ENCODE measurements around the gene METTL22.

METTL22 gene

GRCh38 chr16:8673611-8674412, 52.3 kb downstream of the METTL22 start:
- TF ChIP-seq CTCF (IDR thresholded peaks at IDR 0.05; ENCODE audit: unreplicated experiment in 3 of 3): no peak

GRCh38 chr16:8674413-8675022, 53.0 kb downstream of the METTL22 start, which contains the start of gene ABAT:
Gene ABAT, plus strand, starts transcription at chr16:8674617. Its CDS starts 61,123 bp downstream, at chr16:8735740.
- Mint-ChIP-seq H3K4me1 (peaks cover 19% of the 10 kb centered on the region), H3K9me3 (no peaks in the 10 kb centered on the region), H3K27ac (peak within 1 kb of the TSS in 1 of 3 experiments; percentile 21), H3K36me3 (ENCODE audit: low read depth) (peaks cover 7% of the 10 kb centered on the region), H3K4me3 (peak within 1 kb of the TSS; percentile 84 to 85 (median 85)), H3K27me3 (ENCODE audit: low read depth) (peaks cover 9% of the 10 kb centered on the region)
- no peak for TF ChIP-seq CTCF (IDR thresholded peaks at IDR 0.05; ENCODE audit: unreplicated experiment in 3 of 3)

More at GRCh38 chr16:8673611-8674412, 52.3 kb downstream of the METTL22 start:
- Mint-ChIP-seq H3K4me3 (peak overlapping the region; percentile 84 to 85 (median 84)), H3K4me1 (peaks cover 19% of the 10 kb centered on the region), H3K27ac (no peak overlapping the region), H3K9me3 (no peaks in the 10 kb centered on the region), H3K36me3 (ENCODE audit: low read depth) (peaks cover 5% of the 10 kb centered on the region), H3K27me3 (ENCODE audit: low read depth) (peaks cover 9% of the 10 kb centered on the region)

GRCh38 chr16:8675183-8676159, 54.0 kb downstream of the METTL22 start:
- peaks cover 14% of the 10 kb centered on the region for H3K36me3 Mint-ChIP-seq (ENCODE audit: low read depth)
- H3K27me3 Mint-ChIP-seq (ENCODE audit: low read depth): peaks cover 9% of the 10 kb centered on the region
- H3K9me3 Mint-ChIP-seq: peaks cover 4% of the 10 kb centered on the region
- peaks cover 19% of the 10 kb centered on the region for H3K4me1 Mint-ChIP-seq
- peak overlapping the region; percentile 84 to 85 (median 84) for H3K4me3 Mint-ChIP-seq
- H3K27ac Mint-ChIP-seq: peak overlapping the region in 1 of 3 experiments; percentile 21
- TF ChIP-seq CTCF (IDR thresholded peaks at IDR 0.05; ENCODE audit: unreplicated experiment in 3 of 3): no peak

- Mint-ChIP-seq H3K36me3 (ENCODE audit: low read depth) (peaks cover 14% of the 10 kb centered on the region), H3K4me1 (peaks cover 19% of the 10 kb centered on the region), H3K27me3 (ENCODE audit: low read depth) (peaks cover 9% of the 10 kb centered on the region), H3K4me3 (peak overlapping the region; percentile 84 to 85 (median 84)), H3K9me3 (peaks cover 4% of the 10 kb centered on the region), H3K27ac (peak overlapping the region in 1 of 3 experiments; percentile 21)
- TF ChIP-seq CTCF (IDR thresholded peaks at IDR 0.05; ENCODE audit: unreplicated experiment in 3 of 3): no peak
Measured at GRCh38 chr16:8676160-8676547, 54.7 kb downstream of the METTL22 start.

- Mint-ChIP-seq H3K27ac (no peak overlapping the region), H3K27me3 (ENCODE audit: low read depth) (peaks cover 9% of the 10 kb centered on the region), H3K4me3 (peak overlapping the region; percentile 26 to 73 (median 40)), H3K9me3 (peaks cover 4% of the 10 kb centered on the region), H3K4me1 (peaks cover 19% of the 10 kb centered on the region), H3K36me3 (ENCODE audit: low read depth) (peaks cover 14% of the 10 kb centered on the region)
- TF ChIP-seq CTCF (IDR thresholded peaks at IDR 0.05; ENCODE audit: unreplicated experiment in 3 of 3): no peak
Measured at GRCh38 chr16:8676737-8677375, 55.4 kb downstream of the METTL22 start.

All from nephron (organoid).